Neural crest cell (in vitro differentiated cells): ENCODE measurements around the gene INTS7. TPM values are rescaled to one million over a fixed set of nuclear protein-coding genes. Genes with fewer than 3 reads are reported as not detected.
"Not testable (repeated sequence)": the region's sequence is repeated elsewhere in the genome, so short reads cannot be mapped to it uniquely, and the experiment has no call there.

Experiments used
- DNase-seq: peaks from one replicate; pipeline ENCODE4 v3.0.0; 2021; ENCODE audit warnings: low read depth, mixed read lengths, low spot score
- H3K27ac Mint-ChIP-seq: one replicate; pipeline ENCODE4 v1.8.0; 2021; ENCODE audit warnings: mild to moderate bottlenecking, mixed read lengths; ENCODE audit not compliant: unreplicated experiment
- H3K27me3 Mint-ChIP-seq: 2 replicates; pipeline ENCODE4 v1.8.0; 2021; ENCODE audit warnings: low read depth, mild to moderate bottlenecking, mixed read lengths
- H3K36me3 Mint-ChIP-seq: 2 replicates; pipeline ENCODE4 v1.8.0; 2021; ENCODE audit warnings: low read depth, mild to moderate bottlenecking, mixed read lengths
- H3K4me1 Mint-ChIP-seq: 2 replicates; pipeline ENCODE4 v1.8.0; 2021; ENCODE audit warnings: mixed read lengths
- H3K4me3 Mint-ChIP-seq: one replicate; pipeline ENCODE4 v1.8.0; 2021; ENCODE audit warnings: mild to moderate bottlenecking, mixed read lengths
- H3K9me3 Mint-ChIP-seq: 2 replicates; pipeline ENCODE4 v1.8.0; 2021; ENCODE audit warnings: mixed read lengths
- CTCF ChIP-seq: fragments of 200-600 bp; sonication (generic); conservative IDR thresholded peaks from 2 replicates; pipeline ENCODE4 v1.5.0; 2021; ENCODE audit warnings: antibody characterized with exemption, mild to moderate bottlenecking
- total RNA-seq: library from RNA; stranded (reverse); gene quantifications from 2 replicates; pipeline ENCODE4 v1.2.1, GENCODE V29; 2021

The INTS7 gene
- total RNA-seq, 1 donor from 2014 or later = 30.2 TPM

GRCh38 chr1:211921579-211922095, 113.7 kb downstream of the INTS7 start:
- Mint-ChIP-seq H3K36me3 (no peaks in the 10 kb centered on the region), H3K9me3 (no peaks in the 10 kb centered on the region), H3K4me1 (no peaks in the 10 kb centered on the region), H3K4me3 (no peak overlapping the region), H3K27ac (no peak overlapping the region), H3K27me3 (peaks cover 5% of the 10 kb centered on the region)
- TF ChIP-seq CTCF = no peak
- no peak for DNase-seq

GRCh38 chr1:211920602-211921226, 114.6 kb downstream of the INTS7 start:
- DNase-seq = no peak
- Mint-ChIP-seq H3K36me3 (no peaks in the 10 kb centered on the region), H3K27me3 (peaks cover 5% of the 10 kb centered on the region), H3K9me3 (peaks cover under 1% of the 10 kb centered on the region), H3K4me3 (no peak overlapping the region), H3K4me1 (no peaks in the 10 kb centered on the region), H3K27ac (no peak overlapping the region)
- TF ChIP-seq CTCF = no peak

GRCh38 chr1:211920141-211920572, 115.2 kb downstream of the INTS7 start:
- H3K4me1 Mint-ChIP-seq = no peaks in the 10 kb centered on the region
- no peak overlapping the region for H3K27ac Mint-ChIP-seq
- H3K9me3 Mint-ChIP-seq = peaks cover 3% of the 10 kb centered on the region
- TF ChIP-seq CTCF = no peak
- DNase-seq = no peak
- peaks cover 3% of the 10 kb centered on the region for H3K27me3 Mint-ChIP-seq
- no peaks in the 10 kb centered on the region for H3K36me3 Mint-ChIP-seq
- H3K4me3 Mint-ChIP-seq = no peak overlapping the region

- no peak for DNase-seq
- Mint-ChIP-seq H3K9me3 (peaks cover 3% of the 10 kb centered on the region), H3K27me3 (peaks cover 2% of the 10 kb centered on the region), H3K36me3 (no peaks in the 10 kb centered on the region), H3K4me3 (no peak overlapping the region), H3K27ac (no peak overlapping the region), H3K4me1 (no peaks in the 10 kb centered on the region)
- TF ChIP-seq CTCF = no peak
These were observed 116.4 kb downstream of the INTS7 start for GRCh38 chr1:211918843-211919414.

- DNase-seq, H3K4me3 Mint-ChIP-seq, H3K27me3 Mint-ChIP-seq, H3K36me3 Mint-ChIP-seq, H3K4me1 Mint-ChIP-seq, H3K27ac Mint-ChIP-seq, H3K9me3 Mint-ChIP-seq: not testable (repeated sequence)
These were observed 118.9 kb downstream of the INTS7 start for GRCh38 chr1:211916458-211916857.

- H3K9me3 Mint-ChIP-seq = peaks cover 3% of the 10 kb centered on the region
- TF ChIP-seq CTCF = no peak
These were observed 119.4 kb downstream of the INTS7 start for GRCh38 chr1:211915924-211916323.

More at GRCh38 chr1:211915924-211916323, 119.4 kb downstream of the INTS7 start:
- Mint-ChIP-seq H3K27me3 (peaks cover 8% of the 10 kb centered on the region), H3K4me1 (no peaks in the 10 kb centered on the region), H3K36me3 (no peaks in the 10 kb centered on the region), H3K27ac (no peak overlapping the region), H3K4me3 (no peak overlapping the region)
- DNase-seq = no peak
